Stimulated activated CD4-positive, alpha-beta T cell treated with anti-CD3 and anti-CD28 coated beads, Interleukin-12 subunit alpha, Interleukin-12 subunit beta, amount 100 ng/mL, for 4 hours (primary cell): ENCODE results near the gene BTBD9.
A peak's percentile ranks its signal among the peaks of the same experiment; 100 is the strongest.

Experiments
- DNase-seq: peaks from one replicate; pipeline ENCODE4 v3.0.0-alpha.2; 2020

Gene BTBD9

DNA sequence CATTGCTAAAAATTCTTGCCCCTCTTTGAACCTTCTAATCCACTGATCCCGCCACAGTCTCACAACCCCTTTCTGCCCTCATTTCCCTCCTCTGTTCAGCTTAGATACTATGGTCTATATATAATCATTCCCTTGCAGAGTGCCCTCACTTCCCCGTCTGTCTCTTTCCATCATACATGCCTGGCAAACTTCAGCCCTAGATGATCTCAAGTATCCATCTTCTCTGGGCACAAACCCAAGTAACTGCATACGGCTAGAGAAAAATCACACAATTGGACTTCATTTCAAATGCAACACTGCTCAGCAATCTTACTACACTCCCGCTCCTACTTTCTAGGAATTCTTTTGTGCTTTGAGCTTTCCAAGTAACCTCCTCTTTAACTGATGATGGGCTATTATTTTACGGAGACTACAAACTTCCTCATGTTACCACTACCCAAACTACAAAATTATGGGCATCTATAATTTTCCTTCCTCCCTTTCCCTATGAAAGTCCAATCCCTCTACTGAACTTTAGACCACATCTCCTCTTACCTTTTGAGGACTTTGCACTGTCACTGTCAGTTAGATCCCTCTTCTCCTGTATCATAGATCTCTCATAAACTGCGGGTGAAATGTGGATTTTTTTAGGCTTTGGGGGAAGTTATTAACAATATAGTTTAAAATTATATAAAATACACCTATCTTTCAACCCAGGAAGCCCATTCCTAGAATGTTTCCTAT, 135.6 kb downstream of the BTBD9 start:
- no peak for DNase-seq

DNA sequence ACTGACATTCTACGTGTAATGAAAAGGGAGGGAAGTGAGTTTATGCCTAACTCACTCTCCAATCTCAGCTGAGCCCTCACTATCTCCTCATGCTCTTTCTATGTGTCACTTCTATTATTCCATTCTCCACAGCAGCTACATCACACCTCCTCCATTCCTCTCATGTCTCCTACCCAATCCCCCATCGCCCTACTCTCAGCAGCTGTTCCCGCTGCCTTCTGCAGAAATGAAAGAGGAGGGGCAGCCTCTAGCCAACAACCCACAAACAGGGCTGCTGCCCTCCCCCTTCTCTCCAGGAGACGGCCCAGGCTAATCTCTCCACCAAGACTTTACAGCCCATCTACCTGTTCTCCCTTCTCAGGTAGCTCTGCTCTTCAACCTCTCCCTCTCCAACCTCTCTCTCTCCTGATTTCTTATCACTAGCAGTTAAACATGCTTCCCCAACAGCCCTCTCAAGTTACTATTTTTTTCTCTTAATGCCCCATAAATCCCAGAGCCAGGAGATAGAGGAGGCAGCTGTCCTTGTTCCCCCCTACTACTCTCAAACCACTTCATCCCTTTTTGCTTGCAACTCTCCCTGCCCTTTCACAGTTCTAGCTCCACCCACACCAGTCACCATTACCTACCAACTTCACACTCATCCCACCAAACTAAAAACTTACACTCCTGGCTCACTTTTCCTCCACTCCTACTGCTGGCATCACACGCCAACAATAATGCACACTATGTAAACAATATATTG, 136.5 kb downstream of the BTBD9 start:
- DNase-seq: no peak

DNA sequence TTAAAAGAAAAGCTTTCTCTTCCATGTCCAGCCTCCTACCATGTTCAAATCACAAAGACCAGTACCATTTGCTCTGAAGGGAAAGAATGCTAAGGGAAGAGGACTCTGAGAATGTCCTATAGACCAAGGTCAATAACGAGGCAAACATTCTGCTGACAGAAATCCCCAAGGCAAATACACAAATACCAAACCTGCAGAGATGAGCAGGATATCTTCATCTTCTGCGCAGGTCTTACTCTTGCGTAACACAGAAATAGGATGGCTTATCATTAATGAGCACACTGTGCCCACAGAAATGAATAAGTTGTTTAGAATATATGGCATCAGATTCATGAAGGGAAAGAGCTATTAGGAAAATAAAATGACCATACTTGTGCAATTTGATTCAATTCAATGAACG, 137.3 kb downstream of the BTBD9 start:
- DNase-seq: no peak

DNA sequence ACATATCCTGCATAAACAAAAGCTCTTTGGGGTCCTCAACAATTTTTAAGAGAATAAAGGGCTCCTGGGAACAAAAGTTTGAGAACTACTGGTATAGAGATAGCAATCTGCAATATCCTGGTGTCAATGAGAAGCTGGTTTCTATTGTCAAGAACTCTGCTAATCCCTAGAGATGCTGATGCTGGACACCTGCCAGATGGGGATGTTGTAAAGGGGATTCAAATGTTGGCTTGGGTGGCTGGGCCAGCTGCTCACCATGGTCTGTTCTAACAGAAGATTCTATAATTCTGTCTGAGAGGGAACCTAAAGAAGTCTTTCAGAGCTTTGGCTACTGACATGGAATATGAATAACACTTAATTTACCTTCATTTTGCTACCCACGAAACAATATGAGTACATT, 137.8 kb downstream of the BTBD9 start:
- no peak for DNase-seq

DNA sequence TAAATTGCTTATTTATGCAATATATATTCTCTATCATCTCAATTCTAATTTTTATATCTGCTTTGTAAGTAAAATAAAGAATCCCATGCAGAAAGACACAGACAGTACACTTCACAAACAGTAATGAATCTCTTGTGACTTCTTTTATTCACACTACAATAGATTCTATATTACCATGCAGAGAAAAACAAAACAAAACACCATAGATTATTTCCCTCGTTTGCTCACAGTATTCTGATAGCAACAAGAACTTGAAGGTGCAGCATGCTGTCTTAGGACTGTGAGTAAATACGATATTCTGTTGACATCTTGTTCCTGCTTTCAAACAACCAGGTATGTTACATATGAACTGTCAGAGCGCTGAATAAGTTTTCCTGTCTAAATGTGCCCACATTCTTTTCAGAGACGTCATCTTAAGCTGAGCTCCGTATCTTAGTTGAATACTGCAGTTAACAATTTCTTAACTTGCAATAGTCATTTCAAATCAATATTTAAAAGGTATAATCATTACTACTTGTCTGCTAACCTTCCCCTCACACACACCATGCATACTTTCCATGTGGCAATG, 140.1 kb downstream of the BTBD9 start:
- no peak for DNase-seq

DNA sequence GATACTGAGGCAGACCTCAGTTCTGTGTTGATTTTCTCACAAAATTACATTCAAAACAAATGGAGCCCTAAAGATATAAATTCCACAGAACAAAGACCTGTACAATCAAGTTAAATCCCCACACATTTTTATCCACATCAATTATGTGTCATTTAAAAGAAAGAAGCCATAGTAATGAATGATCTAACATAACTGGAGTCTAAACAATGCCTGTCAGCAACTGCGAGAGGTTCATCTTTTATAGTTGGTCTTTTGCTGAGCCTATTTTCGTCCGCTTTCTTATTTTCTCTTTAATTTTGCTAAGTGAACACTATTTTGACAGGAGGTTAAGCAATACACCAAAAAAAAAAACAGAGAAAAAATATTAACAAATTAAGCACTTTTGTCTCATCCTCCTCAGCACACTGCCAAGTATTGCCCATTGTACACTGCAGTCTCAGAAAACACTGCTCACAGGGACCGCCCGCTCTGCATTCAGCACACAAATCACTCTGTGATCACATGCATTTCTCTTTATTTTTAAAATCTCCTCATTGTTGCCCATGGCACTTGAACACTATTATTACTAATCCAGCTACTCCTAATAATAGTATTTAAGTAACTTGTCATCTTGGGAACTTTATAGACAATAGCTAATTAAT, 140.8 kb downstream of the BTBD9 start:
- DNase-seq: no peak

DNA sequence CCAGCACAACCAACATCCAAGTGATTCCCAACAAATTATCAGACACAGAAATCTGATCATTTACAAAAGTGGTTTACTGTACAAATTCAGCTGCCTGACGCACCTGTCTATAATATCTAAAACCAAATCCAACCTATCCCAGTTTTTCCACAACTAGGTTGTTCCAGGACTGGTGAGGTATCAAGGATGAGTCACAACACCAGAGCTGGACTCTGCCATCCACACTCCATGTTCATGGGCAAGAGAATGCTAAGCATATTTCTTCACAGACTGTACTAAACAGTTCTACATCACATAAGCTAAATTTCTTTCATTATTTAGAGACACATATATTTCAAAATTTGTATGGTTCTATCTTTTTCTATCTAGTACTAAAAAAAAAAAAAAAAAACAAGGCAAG, 141.6 kb downstream of the BTBD9 start:
- DNase-seq: no peak

DNA sequence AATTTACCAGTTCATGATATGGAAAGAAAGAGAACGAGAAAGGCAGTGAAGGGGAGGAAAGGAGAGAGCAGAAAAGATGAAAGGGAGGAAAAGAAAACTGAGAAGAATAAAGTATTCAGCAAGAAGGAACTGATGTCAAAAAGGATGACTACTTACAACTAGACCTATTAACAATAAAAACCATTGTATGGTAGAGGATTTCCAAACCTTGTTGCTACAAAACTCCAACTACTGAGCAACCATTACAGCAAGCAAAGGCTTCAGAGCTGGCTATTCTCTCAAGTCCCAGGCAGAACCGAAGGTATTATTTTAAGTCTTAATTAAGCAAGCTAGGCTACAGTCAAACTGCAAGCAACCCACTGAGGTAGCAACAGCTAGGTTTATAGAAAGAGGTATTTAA, 142.2 kb downstream of the BTBD9 start:
- no peak for DNase-seq

DNA sequence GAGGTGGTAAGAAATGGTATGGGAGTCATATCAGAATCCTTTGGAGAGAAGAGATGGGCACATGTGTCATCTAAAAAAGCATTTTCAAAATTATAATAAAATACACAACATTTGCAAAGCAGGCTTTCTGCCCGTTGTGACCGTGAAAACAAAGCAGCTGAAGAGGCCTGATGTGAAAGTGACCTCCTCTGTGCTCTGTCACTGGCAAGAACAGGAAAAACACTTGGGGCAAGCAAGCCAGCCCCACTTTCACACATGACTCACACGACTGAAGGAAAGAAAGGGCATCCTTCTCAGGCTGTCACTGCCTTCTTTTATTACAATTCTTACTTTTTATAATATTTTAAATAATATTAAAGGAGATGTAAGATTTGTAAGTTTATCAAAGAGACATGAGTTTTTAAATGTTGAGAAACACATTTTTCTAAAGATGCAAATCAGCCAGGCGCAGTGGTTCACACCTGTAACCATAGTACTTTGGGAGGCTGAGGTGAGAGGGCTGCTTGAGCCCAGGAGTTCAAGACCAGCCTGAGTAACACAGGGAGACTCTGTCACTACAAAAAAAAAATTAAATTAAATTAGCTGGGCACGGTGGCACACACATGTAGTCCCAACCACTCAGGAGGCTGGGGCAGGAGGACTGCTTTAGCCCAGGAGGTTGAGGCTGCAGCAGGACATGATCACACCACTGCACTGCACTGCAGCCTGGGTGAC, 143.7 kb downstream of the BTBD9 start:
- DNase-seq: no peak

DNA sequence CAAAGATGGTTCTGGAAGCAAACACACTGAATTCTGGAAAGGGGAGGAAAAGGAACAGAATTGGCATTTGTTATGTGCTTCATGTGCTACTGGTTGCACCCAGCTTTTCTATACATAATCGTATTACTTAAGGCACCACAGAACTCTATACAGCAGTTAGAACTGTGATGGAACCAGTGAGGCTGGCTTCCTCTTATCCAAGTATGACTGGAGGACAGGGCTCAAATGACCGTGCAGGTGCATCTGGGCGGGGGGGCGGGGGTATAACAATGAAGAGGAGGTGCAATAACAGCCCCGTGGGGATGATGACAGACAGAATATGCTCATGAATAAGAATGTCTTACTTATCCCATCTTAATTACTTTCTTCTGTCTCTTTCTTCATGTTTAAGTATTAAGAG, 144.2 kb downstream of the BTBD9 start:
- DNase-seq: no peak

DNA sequence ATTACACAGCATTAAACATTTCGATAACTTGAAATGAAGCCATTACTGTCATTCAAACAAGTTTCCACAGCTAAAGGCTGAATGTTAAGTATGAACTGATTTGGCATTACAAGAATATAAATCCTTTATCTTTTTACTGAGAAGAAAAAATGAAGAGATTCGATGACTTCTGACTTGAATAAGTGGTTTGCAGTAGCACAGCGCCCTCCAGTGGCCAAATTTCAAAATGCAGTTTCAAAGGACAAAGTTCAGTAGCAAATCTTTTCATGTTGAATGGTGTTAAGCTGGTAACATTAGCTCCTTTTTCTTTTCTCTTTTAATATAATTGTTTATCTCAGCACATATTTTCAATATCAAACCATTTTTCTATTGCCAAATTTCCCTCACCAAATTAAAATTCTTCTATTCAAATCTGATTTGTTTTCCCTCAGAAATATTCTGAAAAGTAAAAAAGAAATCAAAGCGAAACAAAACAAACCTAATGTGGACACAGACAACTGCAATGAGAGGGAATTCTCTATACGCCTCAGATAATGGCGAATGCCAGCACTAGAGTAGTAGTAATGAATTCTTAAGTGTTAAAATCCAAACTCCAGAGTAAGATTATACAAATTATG, 145.7 kb downstream of the BTBD9 start:
- DNase-seq: peak; percentile 73

DNA sequence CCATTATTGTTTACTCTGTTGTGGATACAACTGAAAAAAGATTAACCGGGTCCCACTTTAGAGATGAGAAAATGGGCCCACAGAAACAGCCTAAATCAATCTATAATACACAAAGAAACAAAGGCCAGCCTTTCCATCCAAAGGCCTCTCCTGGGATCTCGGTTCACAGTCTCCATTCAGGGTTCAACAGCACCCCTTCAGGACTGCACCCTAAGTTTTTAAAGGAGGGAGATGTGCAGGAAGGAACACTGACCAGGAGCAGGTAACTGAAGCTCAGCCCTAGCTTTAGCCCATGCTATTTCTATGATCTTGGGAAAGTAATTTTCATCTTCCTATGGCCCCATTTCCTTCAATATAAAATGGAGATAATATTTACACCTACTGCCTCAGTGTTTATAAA, 147.7 kb downstream of the BTBD9 start:
- DNase-seq: no peak

DNA sequence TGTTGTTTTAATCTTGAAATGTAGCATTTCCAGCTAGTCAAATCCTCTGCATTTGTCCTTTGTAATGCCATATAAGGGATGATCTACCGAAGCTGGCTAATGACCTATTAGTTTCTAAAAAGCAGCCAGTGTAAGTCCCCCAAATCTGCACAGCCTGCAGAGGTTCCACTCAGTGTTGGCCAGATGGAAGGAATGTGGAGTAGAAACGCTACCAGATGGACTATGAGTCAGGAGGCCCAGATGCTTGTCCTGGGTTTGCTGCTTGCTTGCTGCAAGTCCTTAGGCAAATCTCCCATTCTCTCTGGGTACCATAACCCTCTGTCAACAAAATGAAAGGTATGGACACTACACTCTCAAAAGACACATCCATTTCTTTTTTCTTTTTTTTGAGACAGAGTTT, 149.8 kb downstream of the BTBD9 start:
- DNase-seq: no peak

DNA sequence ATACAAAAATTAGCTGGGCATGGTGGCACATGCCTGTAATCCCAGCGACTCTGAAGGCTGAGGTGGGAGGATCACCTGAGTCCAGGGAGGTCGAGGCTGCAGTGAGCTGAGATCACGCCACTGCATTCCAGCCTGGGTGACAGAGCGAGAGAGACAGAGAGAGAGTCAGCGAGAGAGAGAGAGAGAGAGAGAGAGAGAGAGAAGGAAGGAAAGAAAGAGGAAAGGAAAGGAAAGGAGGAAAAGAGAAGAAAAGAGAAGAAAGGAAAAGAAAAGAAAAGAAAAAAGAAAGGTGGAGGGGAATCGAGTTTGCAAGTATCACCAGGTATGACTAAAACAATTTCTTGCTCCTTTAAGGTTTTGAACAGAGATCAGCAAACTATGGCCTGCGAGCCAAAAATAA, 152.3 kb downstream of the BTBD9 start:
- no peak for DNase-seq

DNA sequence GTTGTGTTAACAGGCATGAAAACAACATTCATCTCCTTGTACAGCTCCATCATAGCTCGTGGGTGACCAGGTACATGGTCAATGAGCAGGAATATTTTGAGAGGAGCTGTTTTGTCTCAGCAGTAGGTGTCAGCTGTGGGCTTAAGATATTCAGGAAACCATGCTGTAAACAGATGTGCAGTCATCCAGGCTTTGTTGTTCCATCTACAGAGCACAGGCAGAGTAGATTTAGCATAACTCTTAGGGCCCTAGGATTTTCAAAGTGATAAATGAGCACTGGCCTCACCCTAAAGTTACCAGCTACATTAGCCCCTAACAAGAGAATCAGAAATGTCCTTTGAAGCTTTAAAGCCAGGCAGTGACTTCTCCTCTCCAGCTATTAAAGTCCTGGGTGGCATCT, 154.2 kb downstream of the BTBD9 start:
- no peak for DNase-seq

DNA sequence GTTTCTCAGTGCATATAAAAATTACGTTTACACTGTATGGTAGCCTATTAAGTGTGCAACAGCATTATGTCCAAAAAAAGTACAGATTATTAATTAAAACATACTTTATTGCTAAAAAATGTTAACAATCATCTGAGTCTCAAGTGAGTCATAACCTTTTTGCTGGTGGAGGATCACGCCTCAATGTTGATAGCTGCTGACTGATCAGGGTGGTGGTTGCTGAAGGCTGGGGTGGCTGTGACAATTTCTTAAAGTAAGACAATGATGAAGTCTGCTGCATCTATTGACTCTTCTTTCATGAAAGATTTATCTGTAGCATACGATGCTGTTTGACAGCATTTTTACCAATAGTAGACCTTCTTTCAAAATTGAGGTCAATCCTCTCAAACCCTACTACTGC, 155.1 kb downstream of the BTBD9 start:
- no peak for DNase-seq

DNA sequence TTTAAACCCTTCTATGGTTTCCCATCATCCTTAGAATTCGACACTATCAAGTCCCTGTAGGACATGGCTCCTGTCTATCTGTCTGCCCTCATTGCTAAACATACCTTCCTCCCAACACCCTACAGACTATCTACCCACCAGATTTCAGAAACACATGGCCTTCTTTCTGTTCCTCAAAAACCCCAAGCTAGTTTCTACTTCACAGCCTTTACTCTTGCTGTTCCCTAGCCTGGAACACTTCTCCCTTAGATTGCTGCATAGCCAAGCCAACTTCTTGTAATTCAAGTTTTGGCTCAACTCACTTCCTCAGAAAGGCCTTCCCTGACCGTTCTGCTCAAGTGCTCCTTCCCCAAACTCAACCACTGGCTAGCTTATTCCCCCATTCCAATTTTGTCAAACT, 156.2 kb downstream of the BTBD9 start:
- no peak for DNase-seq

DNA sequence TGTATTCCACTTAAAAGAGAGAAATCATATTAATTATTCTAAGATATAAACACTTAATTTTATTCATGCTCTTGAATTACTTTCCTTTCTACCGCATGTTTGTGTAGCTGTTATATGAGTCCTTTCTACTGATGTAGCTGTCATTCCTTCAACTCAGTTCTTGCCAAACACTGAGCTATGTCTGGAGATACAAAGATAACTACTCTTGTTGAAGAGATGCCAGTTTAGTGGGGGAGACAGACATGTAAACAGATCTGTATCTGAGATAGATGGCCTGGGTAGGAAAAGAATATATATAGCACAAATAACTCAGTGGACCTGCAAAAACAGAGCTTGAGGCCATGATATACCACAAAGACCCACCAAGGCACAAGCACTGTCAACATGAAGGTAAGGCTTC, 157.3 kb downstream of the BTBD9 start:
- no peak for DNase-seq

DNA sequence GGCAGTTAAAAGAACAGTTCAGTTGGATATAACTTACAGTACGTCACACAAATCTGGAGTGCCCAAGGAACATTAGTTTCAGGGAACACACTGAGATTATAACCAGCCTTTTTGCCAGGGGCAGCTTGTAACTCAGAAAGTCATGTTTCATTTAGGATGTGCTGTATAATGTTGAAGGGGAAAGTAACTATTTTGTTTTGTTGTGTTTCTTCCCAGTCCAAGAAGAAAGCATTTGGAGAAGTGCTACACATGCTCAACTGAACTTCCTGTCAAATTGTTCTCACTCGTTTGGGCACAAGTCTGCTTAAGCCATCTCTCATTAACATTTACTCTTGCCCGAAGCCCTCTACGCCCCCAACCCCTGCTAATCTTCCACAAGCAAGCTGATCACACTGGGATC, 157.9 kb downstream of the BTBD9 start:
- DNase-seq: no peak

DNA sequence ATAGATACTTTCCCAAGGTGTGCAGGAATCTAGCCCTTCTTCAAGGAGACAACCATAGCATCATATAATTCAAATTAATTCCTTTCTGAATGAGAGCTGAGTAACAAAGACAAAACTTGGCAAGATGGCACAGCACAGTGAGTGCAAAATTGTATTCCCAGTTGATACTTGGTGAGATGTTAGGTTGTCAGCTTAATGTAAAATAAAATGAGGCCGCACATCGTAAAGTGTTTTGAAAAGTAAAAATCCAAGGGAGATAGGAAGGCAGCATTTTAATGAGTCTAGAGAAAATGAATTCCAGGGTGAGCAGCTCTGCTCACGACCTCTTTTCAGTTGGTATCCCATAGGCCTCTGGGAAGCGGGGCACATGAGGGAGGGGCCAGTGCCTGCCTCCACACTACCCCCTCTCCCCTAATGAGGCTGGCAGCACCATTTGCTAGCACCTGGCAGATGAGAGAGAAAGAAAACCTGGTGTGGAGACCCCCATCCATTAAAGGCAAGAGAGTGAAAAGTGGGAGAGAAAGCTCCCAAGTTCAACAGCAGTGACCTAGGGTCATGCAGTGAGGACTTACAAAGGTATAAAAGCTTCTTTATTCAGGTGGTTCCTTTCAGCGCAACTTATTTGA, 158.4 kb downstream of the BTBD9 start:
- no peak for DNase-seq

DNA sequence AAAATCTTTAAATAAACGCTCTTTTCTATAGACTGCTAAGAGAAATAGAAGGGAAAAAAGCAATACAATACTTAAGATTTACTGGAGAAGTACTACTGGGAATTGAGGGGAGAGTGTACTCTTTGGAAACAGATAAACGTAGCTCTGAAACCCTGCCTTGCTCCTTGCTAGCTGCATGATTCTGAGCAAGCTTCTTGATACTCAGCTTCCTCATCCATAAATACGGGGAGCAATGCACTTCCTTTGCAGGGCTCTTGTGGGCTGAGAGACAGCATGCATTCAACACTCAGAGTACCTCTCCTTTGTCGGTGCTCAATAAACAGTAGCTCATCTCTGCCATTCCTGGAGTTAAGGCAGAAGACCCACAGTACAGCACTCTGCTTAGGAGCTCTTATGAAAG, 159.7 kb downstream of the BTBD9 start:
- no peak for DNase-seq

DNA sequence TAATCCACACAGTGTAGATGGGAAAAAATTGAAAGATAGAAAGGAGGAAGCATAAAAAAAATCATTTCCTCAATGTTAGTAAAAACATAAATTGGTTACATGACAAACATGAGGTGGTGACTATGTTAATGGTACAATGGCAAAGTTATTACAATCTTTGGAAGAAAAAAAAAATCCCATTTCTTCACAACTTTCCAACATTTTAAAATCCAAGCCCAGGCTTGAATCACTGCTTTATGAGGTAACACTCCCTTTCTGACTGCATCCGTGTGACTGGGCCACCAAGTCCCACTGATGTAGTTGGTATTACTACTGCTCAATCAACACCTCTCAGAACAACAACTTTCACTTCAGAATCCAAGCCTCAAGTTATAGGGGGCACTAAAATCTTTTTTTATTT, 160.4 kb downstream of the BTBD9 start:
- DNase-seq: no peak
